ENCODE data around the gene ADD3.

DNA sequence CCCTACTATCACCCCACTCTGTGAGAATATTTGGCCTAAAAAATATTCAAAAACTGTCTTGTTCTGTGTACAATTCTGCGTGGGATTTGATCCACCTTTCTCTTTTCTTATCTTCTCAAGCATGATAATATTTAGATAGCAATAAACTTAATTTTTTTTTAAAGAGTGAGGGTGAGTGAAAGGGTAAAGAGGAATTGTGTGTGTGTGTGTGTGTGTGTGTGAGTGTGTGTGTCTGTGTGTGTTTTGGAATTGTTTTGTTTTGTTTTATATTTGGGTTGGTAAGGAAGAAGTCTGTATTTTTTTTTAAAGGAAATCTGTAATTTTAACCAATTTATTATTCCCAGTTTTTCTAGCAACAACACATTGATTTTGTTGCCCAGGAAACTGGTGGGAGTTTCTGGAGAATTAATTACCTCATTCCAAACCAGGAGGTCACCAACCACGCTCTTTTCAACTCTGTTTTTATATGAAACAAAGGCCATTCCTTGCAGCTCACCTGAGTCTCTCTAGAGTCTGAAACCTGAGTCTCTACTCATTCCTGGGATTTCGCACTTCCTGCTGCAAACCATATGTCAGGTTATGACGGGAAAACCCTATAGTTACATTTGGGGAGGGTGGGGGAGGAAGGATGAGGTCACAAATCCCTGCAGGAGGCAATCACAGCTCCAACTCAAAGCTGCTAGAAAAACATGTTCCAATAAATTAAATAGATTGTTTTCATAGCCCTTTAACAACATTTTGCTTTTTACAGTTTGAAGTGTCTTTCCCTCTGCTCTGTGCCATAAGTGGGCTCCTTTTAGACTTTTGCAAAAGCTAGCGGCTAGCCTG lies 46.4 kb upstream of the ADD3 start:
- TF ChIP-seq CTCF (conservative IDR thresholded peaks at IDR 0.05; ENCODE audit: low read length) = no peak
- no peak for TF ChIP-seq EZH2phosphoT487 (IDR thresholded peaks at IDR 0.05; ENCODE audit: borderline replicate concordance)
